HG03342 (cell line): ENCODE measurements around the gene AMIGO3.

Source experiments
- ATAC-seq: cut with Tn5 transposase; IDR thresholded peaks from one replicate; pipeline ENCODE4 v1.9.1; 2021; ENCODE audit warnings: mild to moderate bottlenecking, moderate library complexity; ENCODE audit not compliant: unreplicated experiment

Gene AMIGO3

DNA sequence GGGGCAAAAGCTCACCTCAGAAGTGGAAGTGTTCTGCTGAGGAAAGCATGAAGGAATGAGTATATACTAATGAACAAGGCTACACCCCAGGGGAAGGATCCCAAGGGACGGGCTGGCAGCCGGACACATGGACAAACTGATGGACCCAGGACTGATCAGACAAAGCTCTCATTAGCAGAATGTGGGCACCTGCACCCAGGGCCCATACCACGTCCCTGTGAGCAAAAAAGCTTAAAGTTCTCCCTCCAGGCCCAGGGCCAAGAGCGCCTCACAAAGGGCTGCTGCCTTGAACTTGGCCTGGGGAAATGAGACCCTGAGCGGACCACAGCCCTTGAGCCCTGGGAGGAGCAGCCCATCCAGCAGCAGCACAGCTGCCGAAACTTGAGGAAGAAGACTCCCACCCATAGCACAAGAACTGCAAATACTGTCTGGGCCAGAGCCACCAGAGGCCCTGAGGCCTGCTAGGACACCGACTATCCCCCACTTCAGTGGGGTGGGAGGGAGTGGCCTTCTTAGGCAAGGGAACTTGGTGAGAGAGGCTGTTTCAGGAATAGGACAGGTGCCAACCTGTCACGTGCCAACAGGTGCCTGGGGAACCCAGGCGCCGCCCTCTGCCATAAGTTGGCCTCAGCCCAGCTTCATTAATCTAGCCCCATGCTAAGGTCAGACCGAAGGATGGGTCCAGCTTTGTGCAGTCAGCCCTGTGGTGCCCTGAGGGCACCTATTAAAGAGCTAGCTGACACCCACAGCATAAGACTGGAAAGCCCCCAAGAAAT lies 6.6 kb upstream of the AMIGO3 start:
- ATAC-seq: no peak

DNA sequence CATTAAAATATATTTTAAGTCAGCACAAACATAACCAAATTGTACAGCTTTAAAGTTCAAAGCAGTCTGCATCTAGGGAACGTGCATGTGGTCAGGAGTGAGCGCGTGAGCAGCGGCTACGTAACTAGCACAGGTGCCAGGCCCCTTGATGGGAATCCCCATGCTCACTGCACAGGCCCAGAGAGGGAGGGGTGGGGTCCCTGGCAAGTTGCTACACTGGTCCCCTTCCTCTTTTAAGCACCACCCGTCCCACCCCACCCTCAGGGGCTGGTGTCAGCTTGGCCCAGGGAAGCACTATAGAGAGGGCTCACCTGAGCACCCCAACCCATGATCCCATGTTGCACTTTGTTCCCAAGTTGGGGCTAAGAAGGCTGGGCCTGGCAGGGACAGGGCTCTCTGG lies 5.1 kb upstream of the AMIGO3 start:
- no peak for ATAC-seq

DNA sequence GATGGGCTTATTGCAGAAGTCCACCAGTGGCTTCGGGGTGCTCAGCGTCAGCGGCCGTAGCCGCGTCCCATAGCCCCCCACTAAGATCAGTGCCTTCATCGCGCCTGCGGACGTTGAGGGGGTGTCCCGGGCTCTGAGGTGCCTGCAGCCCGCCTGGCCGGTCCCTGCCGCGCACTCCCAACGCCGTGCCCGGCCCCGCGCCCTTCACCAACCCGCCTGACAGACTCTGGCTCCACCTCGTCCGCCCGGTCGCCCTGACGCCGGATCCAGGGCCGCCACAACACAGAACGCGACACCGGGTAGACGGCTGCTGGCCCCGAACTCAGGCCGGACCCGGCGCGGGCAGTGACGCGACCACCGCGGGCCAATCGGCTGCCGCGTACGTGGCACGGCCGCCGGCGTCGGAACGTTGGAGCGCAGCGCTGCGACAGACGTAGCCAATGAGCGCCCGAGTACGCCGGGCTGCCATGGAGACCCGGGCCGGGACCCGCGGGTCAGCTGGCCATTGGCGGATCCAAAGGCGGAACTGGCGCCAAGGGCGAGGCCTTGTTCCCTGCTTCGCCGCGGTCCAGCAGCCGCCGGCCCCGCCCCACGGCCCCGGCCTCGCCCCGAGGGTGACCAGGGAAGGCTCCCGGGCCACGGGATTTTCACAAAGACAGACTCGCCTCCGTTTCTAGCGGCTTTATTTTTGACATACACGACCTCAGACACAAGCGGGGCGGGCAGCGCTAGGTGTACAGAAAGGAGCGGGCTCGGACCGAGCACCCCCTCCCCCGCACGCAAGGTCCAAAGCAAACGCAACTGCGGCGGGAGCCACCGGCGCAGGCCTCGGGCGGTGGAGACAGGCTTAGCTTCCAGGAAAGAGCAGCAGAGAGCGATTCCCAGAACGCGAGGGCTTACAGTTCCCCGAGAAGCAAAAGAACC lies 4.4 kb upstream of the AMIGO3 start, which contains the start of gene GMPPB:
Gene GMPPB, minus strand, starts transcription at position 324 of the 924 bp plus-strand sequence. Its CDS starts 225 bp downstream, at position 99.
- ATAC-seq: peak; percentile 76

DNA sequence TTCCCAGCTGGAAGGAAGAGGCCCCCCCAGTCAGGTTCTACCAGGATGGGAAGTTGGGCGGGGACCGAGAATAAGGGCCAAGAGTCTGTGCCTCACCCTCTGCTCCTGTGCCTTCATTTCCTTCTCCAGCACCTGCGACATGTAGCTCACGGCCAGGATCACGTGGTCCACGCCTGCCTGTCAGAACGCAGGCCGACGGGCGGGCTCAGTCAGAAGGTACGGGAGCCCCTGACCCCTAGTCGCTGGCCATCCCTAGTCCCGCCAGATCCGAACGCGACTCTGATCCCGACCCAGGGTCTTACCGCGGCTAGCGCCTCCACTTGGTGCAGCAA lies 3.8 kb upstream of the AMIGO3 start:
- ATAC-seq: no peak

DNA sequence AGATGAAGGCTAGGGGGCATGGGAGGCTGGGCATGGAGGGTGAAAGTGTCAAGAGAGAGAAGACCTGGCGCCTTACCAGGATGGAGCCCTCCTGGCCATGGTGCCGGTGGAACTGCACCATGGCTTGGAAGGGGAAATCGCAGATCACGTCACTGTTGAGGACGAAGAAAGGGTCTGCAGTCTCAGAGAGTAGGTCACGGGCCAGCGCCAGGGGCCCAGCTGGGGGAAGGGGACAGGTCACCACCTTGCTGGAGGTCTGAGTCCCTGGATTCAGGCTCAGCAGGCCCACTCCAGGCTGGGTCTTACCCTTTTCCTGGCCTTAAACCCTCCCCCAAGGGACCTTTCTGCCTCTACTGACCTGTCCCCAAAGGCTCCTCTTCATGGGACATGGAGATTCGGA lies 3.4 kb upstream of the AMIGO3 start:
- ATAC-seq: no peak

DNA sequence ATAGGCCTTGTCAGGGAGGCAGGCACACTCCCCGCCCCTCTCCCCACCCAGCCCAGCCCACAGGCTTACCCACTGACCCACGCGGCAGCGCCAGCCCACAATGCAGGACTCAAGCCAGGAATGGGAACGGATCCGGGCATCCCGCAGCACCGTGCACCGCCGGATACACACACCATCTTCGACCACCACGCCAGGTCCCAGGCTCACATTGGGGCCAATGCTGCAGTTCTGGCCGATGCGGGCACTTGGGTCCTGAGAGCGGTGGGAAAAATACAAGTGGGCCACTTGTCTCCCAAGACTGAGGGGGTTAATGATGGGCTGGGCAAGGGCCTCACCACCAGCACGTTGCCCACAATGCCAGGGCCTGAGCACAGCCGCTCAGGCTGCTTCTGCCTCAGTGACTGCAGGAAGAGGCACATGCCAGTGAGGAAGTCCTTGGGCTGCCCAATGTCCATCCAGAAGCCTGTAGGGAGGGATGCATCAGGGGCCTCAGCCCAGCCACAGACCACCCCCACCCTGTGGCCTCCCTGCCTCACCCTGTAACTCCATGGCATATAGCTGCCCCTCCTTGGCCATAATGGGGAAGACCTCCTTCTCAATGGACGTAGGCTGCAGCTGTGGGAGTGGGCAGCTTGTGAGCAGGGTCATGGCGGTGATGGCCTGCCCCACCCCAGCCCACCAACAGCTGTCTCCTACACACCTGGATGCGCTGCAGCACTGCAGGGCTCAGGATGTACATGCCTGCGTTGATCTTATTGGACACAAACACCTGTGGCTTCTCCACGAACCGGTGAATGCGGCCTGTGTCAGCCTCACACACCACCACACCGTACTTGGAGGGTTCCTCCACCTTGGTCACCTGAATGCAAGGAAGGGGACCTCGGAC lies 2.7 kb upstream of the AMIGO3 start:
- ATAC-seq: no peak

DNA sequence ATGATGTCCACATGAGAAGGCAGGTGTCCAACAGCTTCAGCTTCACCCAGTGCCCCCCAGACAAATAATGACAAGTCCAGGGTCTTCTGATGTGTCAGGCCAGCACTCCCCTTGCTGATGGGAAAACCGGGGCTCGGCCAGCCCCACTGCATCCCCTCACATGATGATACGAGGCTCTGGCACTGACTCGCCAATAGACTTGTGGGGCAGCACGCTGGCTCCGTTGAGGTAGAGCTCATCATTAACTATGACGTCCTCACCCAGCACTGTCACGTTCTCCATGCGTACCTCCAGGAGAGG lies 2.1 kb upstream of the AMIGO3 start:
- no peak for ATAC-seq

DNA sequence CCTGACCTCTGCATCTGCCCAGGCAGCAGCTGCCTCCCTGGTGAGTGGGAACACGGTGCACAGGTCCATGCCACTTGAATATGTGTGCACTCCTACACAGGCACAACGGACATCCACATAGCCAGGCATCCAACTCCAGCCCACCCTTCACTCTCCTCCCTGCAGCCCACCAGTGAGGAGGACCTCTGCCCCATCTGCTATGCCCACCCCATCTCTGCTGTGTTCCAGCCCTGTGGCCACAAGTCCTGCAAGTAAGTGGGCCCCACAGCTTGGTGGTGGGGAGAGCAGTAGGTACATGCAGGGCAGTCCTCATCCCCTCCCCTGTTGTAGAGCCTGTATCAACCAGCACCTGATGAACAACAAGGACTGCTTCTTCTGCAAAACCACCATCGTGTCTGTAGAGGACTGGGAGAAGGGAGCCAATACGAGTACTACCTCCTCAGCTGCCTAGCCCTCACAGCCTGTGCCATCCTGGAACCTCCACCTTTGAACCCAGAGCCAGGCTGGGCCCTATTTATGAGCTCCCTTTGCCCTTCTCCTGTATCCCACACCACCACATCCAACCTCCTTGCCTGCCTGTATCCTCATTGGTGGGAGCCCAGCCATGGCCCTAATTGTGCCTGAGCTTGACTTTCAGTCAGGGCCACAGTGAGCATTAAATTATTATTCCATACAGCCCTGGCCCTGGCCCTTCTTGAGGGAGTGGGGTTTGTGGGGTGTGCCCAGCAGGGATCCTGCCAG lies 1.5 kb upstream of the AMIGO3 start:
- no peak for ATAC-seq

DNA sequence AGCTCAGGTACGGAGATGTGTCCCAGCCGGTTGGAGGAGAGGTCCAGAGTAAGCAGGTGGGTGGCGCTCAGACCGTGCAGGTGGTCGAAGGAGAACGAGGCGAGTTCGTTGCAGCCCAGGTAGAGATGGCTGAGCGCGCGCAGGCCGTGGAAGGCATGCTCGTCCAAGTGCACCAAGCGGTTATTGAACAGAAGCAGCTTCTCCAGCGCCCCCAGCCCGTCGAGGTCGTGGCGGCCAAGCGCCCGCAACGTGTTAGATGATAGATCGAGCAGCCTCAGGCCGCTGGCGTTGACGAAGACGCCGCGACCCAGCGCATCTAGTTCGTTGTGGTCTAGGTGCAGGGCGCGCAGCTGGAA lies 648 bp downstream of the AMIGO3 start:
- no peak for ATAC-seq

DNA sequence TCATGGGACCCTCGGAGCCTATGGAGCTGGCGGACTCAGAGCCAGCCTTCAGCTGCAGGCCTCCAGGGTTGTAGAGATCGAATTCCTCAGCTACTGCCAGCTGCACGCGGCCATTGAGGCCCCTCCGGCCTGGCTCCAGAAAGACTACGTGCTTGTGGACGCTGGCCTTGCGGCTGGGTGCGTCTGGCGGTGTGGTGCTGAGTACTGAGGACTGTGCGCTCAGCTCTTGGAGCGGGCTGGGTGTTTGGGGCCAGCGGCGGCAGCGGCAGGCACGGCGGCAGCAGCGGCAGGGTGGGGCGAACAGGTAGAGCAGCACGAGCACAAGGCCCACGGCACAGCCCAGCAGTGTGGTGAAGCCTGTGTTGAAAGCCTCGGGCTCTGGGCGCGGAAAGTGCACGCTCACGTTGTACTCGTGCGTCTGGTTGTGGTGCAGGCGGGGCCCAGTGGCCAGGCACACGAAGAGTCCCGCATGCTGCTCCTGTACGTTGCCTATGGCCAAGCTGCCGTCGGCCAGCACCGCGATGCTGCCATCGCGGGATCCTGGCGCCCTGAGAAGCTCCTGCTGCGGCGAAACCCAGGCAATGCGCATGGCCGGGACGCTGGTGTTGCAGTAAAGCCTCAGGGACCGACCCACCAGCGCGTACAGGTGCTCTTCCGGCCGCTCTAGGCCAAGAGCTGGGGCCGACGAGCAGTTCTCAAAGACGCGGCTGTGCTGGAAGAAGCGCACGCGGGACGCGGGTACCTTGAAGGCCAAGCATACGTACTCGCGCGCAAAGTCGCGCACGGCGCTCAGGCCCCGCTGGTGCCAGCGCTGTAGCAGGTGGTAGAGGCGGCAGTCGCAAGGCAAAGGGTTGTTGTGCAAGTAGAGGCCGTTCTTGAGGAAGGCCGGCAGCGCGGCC lies 1.3 kb downstream of the AMIGO3 start:
- ATAC-seq: no peak

DNA sequence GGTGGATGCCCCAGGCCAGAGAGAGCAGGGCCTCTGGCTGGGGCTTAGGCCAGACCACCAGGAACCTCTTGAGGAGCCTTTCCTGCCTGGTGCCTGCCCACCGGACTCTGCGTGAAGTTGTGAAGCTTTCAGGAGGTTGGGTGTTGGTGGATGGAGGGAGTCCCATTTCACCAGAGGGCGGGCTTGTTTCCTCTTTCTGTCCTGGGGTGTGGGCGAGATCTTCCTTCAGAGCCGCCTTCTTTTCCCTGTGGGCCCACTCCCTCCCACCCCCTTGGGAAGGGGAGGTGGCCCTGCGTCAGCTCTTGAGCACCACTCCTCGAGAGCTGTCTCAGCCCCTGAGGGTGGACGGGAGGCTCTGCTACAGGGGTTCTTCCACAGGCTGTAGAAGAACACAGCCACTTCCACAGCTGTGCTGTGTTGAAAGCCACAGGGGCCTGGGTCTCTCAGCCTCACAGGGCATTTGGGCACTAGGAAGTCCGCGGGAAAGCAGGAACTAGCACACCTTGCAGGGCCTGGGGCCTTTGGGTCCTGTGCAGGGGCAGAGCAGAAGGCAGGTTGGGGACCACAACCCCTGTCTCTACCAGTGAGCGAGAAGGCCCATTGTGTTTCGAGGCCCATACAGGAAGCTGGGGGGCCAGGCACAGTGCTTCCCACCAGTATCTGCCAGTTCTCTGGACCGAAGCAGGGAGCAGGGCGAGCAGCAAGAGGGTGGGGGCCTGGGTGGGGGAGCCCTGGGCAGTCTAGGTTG lies 2.1 kb downstream of the AMIGO3 start:
- no peak for ATAC-seq

DNA sequence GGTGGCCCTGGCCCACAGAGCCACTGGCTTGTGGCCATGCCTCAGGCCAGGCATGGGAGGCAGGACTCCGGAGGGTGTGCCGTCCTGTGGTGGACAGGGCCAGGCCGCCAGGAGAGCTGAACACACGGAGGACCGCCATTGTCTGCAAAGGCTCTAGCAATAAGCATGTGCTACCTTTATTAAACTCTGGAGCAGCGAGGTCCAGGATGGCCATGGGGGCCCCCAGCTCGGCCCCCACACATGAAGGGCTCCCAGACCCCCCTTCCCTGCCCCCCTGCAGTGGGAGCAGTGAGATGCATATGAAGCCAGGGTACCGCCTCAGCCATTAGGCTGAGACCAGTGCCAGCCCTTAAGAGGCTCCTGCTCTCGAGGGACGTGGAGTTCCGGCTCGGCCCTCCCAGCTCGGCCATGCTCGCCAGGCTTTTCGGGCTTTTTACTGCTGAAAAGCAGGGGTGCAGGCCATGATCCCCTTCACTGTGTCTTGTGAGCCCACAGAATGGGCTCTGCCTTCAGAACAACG lies 2.7 kb downstream of the AMIGO3 start:
- no peak for ATAC-seq

DNA sequence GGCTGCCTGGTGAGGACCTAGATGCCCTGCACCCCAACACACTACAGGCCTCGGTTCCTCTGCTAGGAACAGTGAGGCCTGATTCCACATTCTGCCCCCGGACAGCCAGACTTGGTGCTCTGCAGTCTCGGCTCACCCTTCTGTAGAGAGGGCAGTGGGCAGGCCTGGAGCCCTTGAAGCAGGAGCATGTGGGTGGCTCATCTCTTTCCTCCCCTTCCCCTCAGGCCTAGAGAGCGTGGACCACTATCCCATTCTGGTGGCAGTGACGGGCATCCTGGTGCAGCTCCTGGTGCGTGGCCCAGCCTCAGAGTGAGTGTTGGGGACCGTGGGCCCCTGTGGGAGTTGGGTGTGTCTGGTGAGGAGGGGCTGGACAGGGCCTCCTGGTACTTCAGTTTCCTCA lies 3.3 kb downstream of the AMIGO3 start:
- no peak for ATAC-seq

DNA sequence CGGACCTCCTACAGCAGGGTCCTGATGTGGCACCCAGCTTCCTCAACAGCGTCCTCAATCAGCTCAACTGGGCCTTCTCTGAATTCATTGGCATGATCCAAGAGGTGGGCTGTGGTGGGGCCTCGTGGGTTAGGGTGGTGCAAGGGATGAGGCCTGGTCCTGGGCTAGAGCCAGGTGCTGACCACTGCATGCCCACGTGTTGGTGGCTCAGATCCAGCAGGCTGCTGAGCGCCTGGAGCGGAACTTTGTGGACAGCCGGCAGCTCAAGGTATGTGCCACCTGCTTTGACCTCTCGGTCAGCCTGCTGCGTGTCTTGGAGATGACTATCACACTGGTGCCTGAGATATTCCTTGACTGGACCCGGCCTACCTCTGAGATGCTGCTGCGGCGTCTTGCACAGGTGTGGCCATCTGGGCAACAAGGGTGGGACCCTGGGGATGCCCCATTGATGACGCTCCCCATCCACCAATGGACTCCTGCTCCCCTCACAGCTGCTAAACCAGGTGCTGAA lies 3.8 kb downstream of the AMIGO3 start:
- no peak for ATAC-seq

DNA sequence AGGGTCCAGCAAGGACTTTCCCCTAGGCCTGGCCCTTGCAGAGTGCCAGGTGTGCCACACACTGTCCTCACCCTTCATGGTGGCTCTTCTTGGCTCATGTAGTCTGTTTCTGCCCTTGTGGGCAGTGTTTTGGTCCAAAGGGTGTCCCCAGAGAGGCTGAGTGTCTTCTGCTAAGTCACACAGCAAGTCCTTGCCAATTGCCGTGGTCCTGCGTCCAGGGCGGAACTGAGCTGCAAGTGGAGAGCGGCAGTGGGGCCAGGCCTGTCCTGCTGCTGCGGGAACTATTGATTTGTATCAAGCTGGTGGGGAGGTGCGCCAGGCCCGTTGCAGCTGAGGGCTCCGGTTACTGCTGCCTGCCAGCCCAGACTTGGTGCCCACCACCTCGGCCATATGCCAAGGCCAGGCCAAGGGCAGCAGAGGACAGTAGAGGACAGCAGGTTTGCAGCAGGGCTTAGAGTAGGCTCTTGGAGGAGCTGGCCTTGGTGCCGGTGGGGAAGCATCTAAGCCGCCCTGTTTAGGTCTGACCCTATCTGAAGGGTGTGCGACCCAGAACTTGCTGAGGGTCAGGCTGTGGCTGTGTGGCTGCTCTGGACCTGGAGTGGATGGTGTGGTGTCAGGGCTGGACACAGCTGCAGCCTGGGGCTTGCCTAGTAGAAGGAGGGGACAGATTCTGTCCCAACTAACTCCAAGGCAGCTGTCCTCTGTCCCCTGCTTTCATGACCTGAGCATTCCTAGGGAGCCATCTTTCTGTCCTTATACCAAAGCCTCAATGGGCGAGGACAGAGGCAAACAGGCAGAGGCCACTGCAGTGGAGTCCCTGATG lies 4.5 kb downstream of the AMIGO3 start:
- no peak for ATAC-seq

DNA sequence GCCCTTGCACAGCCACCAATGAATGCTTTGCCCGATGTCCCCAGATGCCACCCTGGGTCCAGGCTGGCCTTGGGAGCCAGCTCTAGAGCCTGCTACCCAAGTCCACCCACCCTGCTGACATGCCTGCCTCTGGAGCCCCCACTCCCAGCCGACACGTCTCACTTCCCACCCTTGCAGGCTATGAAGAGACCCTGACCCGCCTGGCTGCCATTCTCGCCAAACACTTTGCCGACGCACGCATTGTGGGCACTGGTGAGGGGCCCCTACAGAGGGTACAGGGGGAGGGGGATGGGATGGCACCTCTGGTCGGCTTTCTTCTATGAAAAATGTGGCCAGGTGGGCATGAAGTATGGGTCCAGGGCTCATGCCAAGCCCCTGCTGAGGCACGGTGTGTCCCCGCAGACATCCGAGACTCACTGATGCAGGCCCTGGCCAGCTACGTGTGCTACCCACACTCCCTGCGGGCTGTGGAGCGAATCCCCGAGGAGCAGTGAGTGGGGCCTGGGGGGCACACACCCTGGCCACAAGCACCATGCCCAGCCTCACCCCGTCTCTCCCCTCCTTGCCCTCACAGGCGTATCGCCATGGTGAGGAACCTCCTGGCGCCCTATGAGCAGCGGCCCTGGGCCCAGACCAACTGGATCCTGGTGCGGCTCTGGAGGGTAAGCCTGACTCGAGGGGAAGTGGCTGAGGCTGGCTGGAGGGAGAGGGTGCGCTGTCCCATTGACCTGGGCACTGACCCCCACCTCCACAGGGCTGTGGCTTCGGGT lies 6.0 kb downstream of the AMIGO3 start:
- ATAC-seq: no peak
